NCI-H1417 (cell line): ENCODE data around the gene GGA3.
"Not testable (repeated sequence)": the region's sequence is repeated elsewhere in the genome, so short reads cannot be mapped to it uniquely, and the experiment has no call there.

Experiments
- DNase-seq, 3 experiments: peaks; one replicate each; lab custom pipeline; 2025; lab: John Stamatoyannopoulos, UW

The GGA3 gene

GRCh38 chr17:75261336-75262111, at the start of gene GGA3, which contains the start of gene MRPS7:
Gene GGA3, minus strand, starts transcription at chr17:75261606. Its CDS starts 19 bp downstream, at chr17:75261587.
Gene MRPS7, plus strand, starts transcription at chr17:75261879. Its CDS starts 22 bp downstream, at chr17:75261901.
- peak; percentile 93 to 96 (median 95) for DNase-seq

- DNase-seq, result no peak
Observed at GRCh38 chr17:75308732-75309629, 47.6 kb upstream of the GGA3 start.

- DNase-seq, result no peak
Observed at GRCh38 chr17:75307957-75308731, 46.7 kb upstream of the GGA3 start.

GRCh38 chr17:75301502-75302206, 40.2 kb upstream of the GGA3 start:
- no peak for DNase-seq

GRCh38 chr17:75301049-75301448, 39.6 kb upstream of the GGA3 start:
- no peak for DNase-seq

- no peak for DNase-seq
Observed at GRCh38 chr17:75300280-75300679, 38.9 kb upstream of the GGA3 start.

- no peak for DNase-seq
Observed at GRCh38 chr17:75295201-75296158, 34.1 kb upstream of the GGA3 start.

- DNase-seq, result not testable (repeated sequence)
Observed at GRCh38 chr17:75292810-75293448, 31.5 kb upstream of the GGA3 start.

- peak in 2 of 3 experiments; percentile 51 to 63 for DNase-seq
Observed at GRCh38 chr17:75289832-75290337, 28.5 kb upstream of the GGA3 start.

- peak; percentile 96 to 98 (median 97) for DNase-seq
Observed at GRCh38 chr17:75289115-75289831, 27.9 kb upstream of the GGA3 start, which contains the start of gene SLC25A19. Gene SLC25A19, minus strand, starts transcription at chr17:75289433. Its CDS starts 2,669 bp downstream, at chr17:75286764.

GRCh38 chr17:75288770-75289114, 27.3 kb upstream of the GGA3 start:
- DNase-seq, result peak; percentile 71 to 90 (median 88)

GRCh38 chr17:75288359-75288758, 27.0 kb upstream of the GGA3 start:
- DNase-seq, result no peak

GRCh38 chr17:75287221-75287620, 25.8 kb upstream of the GGA3 start:
- DNase-seq, result no peak

GRCh38 chr17:75285123-75285522, 23.7 kb upstream of the GGA3 start:
- DNase-seq, result no peak

- not testable (repeated sequence) for DNase-seq
Observed at GRCh38 chr17:75280189-75280588, 18.8 kb upstream of the GGA3 start.

- no peak for DNase-seq
Observed at GRCh38 chr17:75277664-75278071, 16.3 kb upstream of the GGA3 start.

- DNase-seq, result no peak
Observed at GRCh38 chr17:75273977-75274708, 12.7 kb upstream of the GGA3 start.

- DNase-seq, result no peak
Observed at GRCh38 chr17:75272848-75273184, 11.4 kb upstream of the GGA3 start.
